Spleen (tissue), 7 donors: Measurements from ENCODE around the gene TTLL9.

Experiments
- POLR2A ChIP-seq, 3 donors: fragments of 450-650 bp; IDR thresholded peaks; one replicate each; pipeline ENCODE4 v1.5.1; 2017; ENCODE audit warnings: antibody characterized with exemption in 3 of 3, mild to moderate bottlenecking in 1 of 3
- TF ChIP-seq, protein P1 (sequence below), 11 experiments: fragments of 200-600 bp in 7 of 11; fragments of 450-650 bp in 4 of 11; sonication (generic) in 4 of 11; IDR thresholded peaks in 8 of 11; conservative IDR thresholded peaks in 3 of 11; 1 replicate in 7 of 11; 2 replicates in 4 of 11; pipeline versions ENCODE4 v1.4.0 to v1.8.0; 2016 to 2021; ENCODE audit warnings: antibody characterized with exemption in 11 of 11, inconsistent platforms in 4 of 11, mild to moderate bottlenecking in 1 of 11
- donor health status: DM: no; HTN: no; CAD: no; lungs with moderate emphysema.
- donor health status: DM: no; HTN: no; CAD: no.
- donor health status: DM: no; HTN: no; CAD: no.

DNA sequence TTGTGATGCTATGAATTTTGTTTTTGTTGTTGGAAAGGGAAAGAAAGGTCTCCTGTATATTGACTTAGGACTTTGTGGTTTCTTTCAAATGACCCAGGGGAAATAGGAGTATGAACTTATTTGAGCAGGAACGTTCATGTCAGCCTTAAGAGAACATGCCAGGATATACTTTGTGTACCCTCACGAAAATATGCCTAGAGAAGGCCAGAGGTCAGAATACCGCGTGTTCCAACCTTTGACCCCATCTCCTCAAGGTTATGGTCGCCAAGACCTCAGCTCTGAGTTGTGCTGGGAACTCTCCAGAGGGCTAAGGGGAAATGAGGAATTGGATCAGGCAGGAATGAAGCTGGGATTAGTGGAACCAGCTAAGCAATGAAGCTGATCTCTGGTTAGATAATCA is 11.5 kb downstream of the TTLL9 start:
- TF ChIP-seq, protein P1, sequence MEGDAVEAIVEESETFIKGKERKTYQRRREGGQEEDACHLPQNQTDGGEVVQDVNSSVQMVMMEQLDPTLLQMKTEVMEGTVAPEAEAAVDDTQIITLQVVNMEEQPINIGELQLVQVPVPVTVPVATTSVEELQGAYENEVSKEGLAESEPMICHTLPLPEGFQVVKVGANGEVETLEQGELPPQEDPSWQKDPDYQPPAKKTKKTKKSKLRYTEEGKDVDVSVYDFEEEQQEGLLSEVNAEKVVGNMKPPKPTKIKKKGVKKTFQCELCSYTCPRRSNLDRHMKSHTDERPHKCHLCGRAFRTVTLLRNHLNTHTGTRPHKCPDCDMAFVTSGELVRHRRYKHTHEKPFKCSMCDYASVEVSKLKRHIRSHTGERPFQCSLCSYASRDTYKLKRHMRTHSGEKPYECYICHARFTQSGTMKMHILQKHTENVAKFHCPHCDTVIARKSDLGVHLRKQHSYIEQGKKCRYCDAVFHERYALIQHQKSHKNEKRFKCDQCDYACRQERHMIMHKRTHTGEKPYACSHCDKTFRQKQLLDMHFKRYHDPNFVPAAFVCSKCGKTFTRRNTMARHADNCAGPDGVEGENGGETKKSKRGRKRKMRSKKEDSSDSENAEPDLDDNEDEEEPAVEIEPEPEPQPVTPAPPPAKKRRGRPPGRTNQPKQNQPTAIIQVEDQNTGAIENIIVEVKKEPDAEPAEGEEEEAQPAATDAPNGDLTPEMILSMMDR (IDR thresholded peaks at IDR 0.05 in 8 of 11, conservative IDR thresholded peaks at IDR 0.05 in 3 of 11): no peak
- TF ChIP-seq POLR2A (IDR thresholded peaks at IDR 0.05): no peak
